Osteoblast (primary cell): ENCODE results near the gene SPATA21. TPM values are rescaled to one million over a fixed set of nuclear protein-coding genes. Genes with fewer than 3 reads are reported as not detected.
A peak's percentile ranks its signal among the peaks of the same experiment; 100 is the strongest.

ENCODE experiments used
- DNase-seq: peaks from one replicate; pipeline ENCODE4 v3.0.0; 2011; ENCODE audit warnings: low spot score, mixed read lengths; ENCODE audit not compliant: insufficient read length; ENCODE audit errors: missing footprints
- H2AFZ ChIP-seq: 2 replicates; pipeline ENCODE4 v1.6.0; 2011; ENCODE audit warnings: mild to moderate bottlenecking, low read length
- H3K27ac ChIP-seq: 2 replicates; pipeline ENCODE4 v1.5.1; 2011; ENCODE audit warnings: mild to moderate bottlenecking, low read depth, low read length, moderate library complexity
- H3K27me3 ChIP-seq: 2 replicates; pipeline ENCODE4 v1.6.0; 2012; ENCODE audit warnings: mild to moderate bottlenecking, control low read depth, inconsistent platforms, low read length, moderate library complexity; ENCODE audit not compliant: insufficient read depth
- H3K36me3 ChIP-seq: 2 replicates; pipeline ENCODE4 v1.5.1; 2011; ENCODE audit warnings: mild to moderate bottlenecking, low read length, control low read depth, moderate library complexity; ENCODE audit not compliant: insufficient read depth
- H3K4me1 ChIP-seq: 2 replicates; pipeline ENCODE4 v1.5.1; 2011; ENCODE audit warnings: mild to moderate bottlenecking, low read length, control low read depth, moderate library complexity; ENCODE audit not compliant: insufficient read depth
- H3K4me2 ChIP-seq: 2 replicates; pipeline ENCODE4 v1.6.0; 2011; ENCODE audit warnings: mild to moderate bottlenecking, low read length; ENCODE audit not compliant: insufficient read depth
- H3K4me3 ChIP-seq: fragments of 200-600 bp; sonication (generic); 3 replicates; pipeline ENCODE4 v1.5.1; 2012; ENCODE audit warnings: mild to moderate bottlenecking, low read length, inconsistent platforms; ENCODE audit not compliant: insufficient read depth
- H3K79me2 ChIP-seq: 2 replicates; pipeline ENCODE4 v1.6.0; 2012; ENCODE audit warnings: mild to moderate bottlenecking, low read length, control low read depth, inconsistent platforms; ENCODE audit not compliant: insufficient read depth
- H3K9me3 ChIP-seq: 2 replicates; pipeline ENCODE4 v1.5.1; 2011; ENCODE audit warnings: low read depth, low read length, control low read depth
- H4K20me1 ChIP-seq: 2 replicates; pipeline ENCODE4 v1.6.0; 2012; ENCODE audit warnings: mild to moderate bottlenecking, low read length, control low read depth; ENCODE audit not compliant: insufficient read depth
- CTCF ChIP-seq: IDR thresholded peaks from 2 replicates; pipeline ENCODE4 v1.5.1; 2011; ENCODE audit warnings: mild to moderate bottlenecking, low read depth, low read length, moderate library complexity; ENCODE audit errors: extremely low read depth
- total RNA-seq: library from RNA; depleted of rRNA; stranded (reverse); fragments of >200 nt; gene quantifications from 2 replicates; pipeline ENCODE4 v1.2.3, GENCODE V29; 2012

The SPATA21 gene
- total RNA-seq, 1 donor, result not detected

- H3K4me2 ChIP-seq, result no peak overlapping the region
- H2AFZ ChIP-seq, result no peak overlapping the region
- DNase-seq, result no peak
- H3K27ac ChIP-seq, result no peak overlapping the region
- H3K27me3 ChIP-seq, result no peaks in the 10 kb centered on the region
- no peaks in the 10 kb centered on the region for H4K20me1 ChIP-seq
- H3K4me3 ChIP-seq, result no peak overlapping the region
- H3K4me1 ChIP-seq, result no peaks in the 10 kb centered on the region
- no peak for TF ChIP-seq CTCF
- peaks cover 14% of the 10 kb centered on the region for H3K36me3 ChIP-seq
- H3K9me3 ChIP-seq, result no peaks in the 10 kb centered on the region
- no peaks in the 10 kb centered on the region for H3K79me2 ChIP-seq
These were observed 34.5 kb downstream of the SPATA21 start for GRCh38 chr1:16402742-16403141.

GRCh38 chr1:16398371-16398953 is 38.8 kb downstream of the SPATA21 start:
- H3K9me3 ChIP-seq, result no peaks in the 10 kb centered on the region
- no peak for DNase-seq
- no peak for TF ChIP-seq CTCF

GRCh38 chr1:16397120-16397519 is 40.1 kb downstream of the SPATA21 start:
- no peaks in the 10 kb centered on the region for H3K9me3 ChIP-seq
- H3K27me3 ChIP-seq, result no peaks in the 10 kb centered on the region
- peak overlapping the region; percentile 68 for H3K27ac ChIP-seq
- H2AFZ ChIP-seq, result no peak overlapping the region
- peaks cover 47% of the 10 kb centered on the region for H3K79me2 ChIP-seq
- H4K20me1 ChIP-seq, result peaks cover 32% of the 10 kb centered on the region
- peak overlapping the region; percentile 5 for H3K4me3 ChIP-seq
- DNase-seq, result peak; percentile 14
- peak overlapping the region; percentile 18 for H3K4me2 ChIP-seq
- H3K36me3 ChIP-seq, result peaks cover 43% of the 10 kb centered on the region
- TF ChIP-seq CTCF, result no peak
- H3K4me1 ChIP-seq, result peaks cover 25% of the 10 kb centered on the region

More at GRCh38 chr1:16398371-16398953, 38.8 kb downstream of the SPATA21 start:
- H3K4me1 ChIP-seq, result peaks cover 16% of the 10 kb centered on the region
- peaks cover 41% of the 10 kb centered on the region for H3K36me3 ChIP-seq
- H3K4me3 ChIP-seq, result no peak overlapping the region
- no peaks in the 10 kb centered on the region for H3K27me3 ChIP-seq
- H3K4me2 ChIP-seq, result no peak overlapping the region
- peaks cover 34% of the 10 kb centered on the region for H3K79me2 ChIP-seq
- H3K27ac ChIP-seq, result no peak overlapping the region
- peaks cover 19% of the 10 kb centered on the region for H4K20me1 ChIP-seq
- no peak overlapping the region for H2AFZ ChIP-seq

GRCh38 chr1:16396591-16396990 is 40.6 kb downstream of the SPATA21 start:
- no peak for TF ChIP-seq CTCF
- H3K4me3 ChIP-seq, result peak overlapping the region; percentile 5
- no peak overlapping the region for H2AFZ ChIP-seq
- DNase-seq, result peak; percentile 98
- peaks cover 43% of the 10 kb centered on the region for H3K36me3 ChIP-seq
- H4K20me1 ChIP-seq, result peaks cover 38% of the 10 kb centered on the region
- H3K27ac ChIP-seq, result peak overlapping the region; percentile 68
- no peaks in the 10 kb centered on the region for H3K27me3 ChIP-seq
- peaks cover 53% of the 10 kb centered on the region for H3K79me2 ChIP-seq
- H3K4me1 ChIP-seq, result peaks cover 30% of the 10 kb centered on the region
- peak overlapping the region; percentile 18 for H3K4me2 ChIP-seq
- H3K9me3 ChIP-seq, result no peaks in the 10 kb centered on the region
